NB4 (cell line): ENCODE data around the gene SPNS3.

ENCODE experiments used
- DNase-seq: peaks from one replicate; pipeline ENCODE4 v3.0.0; 2010; ENCODE audit warnings: low read depth
- H3K4me3 ChIP-seq: one replicate; pipeline ENCODE4 v1.5.1; 2011; ENCODE audit warnings: mild to moderate bottlenecking, low read depth, low read length, moderate library complexity
- CTCF ChIP-seq: IDR thresholded peaks from one replicate; pipeline ENCODE4 v1.5.1; 2012; ENCODE audit warnings: low read depth, low read length
- MYC ChIP-seq: IDR thresholded peaks from 2 replicates; pipeline ENCODE4 v1.6.1; 2011; ENCODE audit warnings: low read depth, low read length
- POLR2A ChIP-seq: IDR thresholded peaks from 2 replicates; pipeline ENCODE4 v1.6.1; 2011; ENCODE audit warnings: mild to moderate bottlenecking; ENCODE audit not compliant: insufficient read length; ENCODE audit errors: extremely low read depth
- TF ChIP-seq, protein P1 (sequence below): IDR thresholded peaks from 2 replicates; pipeline ENCODE4 v1.6.1; 2011; ENCODE audit warnings: low read depth, low read length

The SPNS3 gene

GRCh38 chr17:4442582-4442981 is 8.8 kb downstream of the SPNS3 start:
- no peak for TF ChIP-seq MYC
- TF ChIP-seq, protein P1, sequence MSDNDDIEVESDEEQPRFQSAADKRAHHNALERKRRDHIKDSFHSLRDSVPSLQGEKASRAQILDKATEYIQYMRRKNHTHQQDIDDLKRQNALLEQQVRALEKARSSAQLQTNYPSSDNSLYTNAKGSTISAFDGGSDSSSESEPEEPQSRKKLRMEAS = no peak
- TF ChIP-seq POLR2A = no peak
- no peak for TF ChIP-seq CTCF
- H3K4me3 ChIP-seq = no peak overlapping the region
- no peak for DNase-seq

GRCh38 chr17:4443476-4443875 is 9.7 kb downstream of the SPNS3 start:
- no peak for DNase-seq
- TF ChIP-seq POLR2A (no peak), CTCF (no peak), MYC (no peak)
- TF ChIP-seq, protein P1 = no peak
- no peak overlapping the region for H3K4me3 ChIP-seq

- no peak for DNase-seq
- H3K4me3 ChIP-seq = no peak overlapping the region
- TF ChIP-seq CTCF (no peak), MYC (no peak), POLR2A (no peak)
- TF ChIP-seq, protein P1 = no peak
These were observed 11.2 kb downstream of the SPNS3 start for GRCh38 chr17:4444782-4445473.

GRCh38 chr17:4445731-4446130 is 12.0 kb downstream of the SPNS3 start:
- DNase-seq = no peak
- H3K4me3 ChIP-seq = no peak overlapping the region
- TF ChIP-seq CTCF (no peak), MYC (no peak), POLR2A (no peak)
- TF ChIP-seq, protein P1 = no peak

DNA sequence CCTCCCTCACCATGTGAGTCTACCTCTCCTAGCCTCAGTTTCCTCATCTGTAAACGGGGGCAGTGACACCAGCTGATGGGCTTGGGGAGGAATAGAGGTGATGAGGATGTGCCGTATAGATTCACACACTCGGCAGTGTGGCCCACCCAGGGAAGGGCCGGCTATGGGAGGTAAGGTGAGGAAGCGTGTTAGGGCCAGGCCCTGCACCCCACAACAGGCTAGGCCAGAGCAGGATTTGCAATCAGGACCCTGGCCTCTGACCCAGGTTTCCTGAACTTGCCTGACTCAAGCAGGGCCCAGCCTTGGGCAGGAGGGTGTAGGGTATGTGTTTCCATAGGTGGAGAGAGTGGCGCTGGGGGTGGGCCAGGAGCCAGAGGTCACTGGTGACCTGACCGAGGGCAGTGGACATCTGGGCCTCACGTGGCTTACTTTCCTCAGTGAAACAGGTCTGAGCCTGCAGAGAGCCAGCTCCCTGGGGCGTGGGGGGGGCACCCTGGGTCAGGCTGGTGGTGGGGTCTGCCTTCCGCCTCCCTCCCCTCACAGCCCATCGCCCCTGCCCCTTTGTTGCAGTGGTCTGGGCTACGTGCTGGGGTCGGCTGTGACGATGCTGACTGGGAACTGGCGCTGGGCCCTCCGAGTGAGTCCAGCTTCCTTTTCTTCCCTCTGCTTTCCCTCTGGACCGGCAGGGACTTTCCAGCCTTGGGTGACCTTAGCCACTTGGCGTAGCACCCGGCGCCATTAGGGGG is 12.8 kb downstream of the SPNS3 start:
- TF ChIP-seq, protein P1 = no peak
- TF ChIP-seq MYC (no peak), POLR2A (no peak), CTCF (no peak)
- H3K4me3 ChIP-seq = no peak overlapping the region
- DNase-seq = no peak
